Osteocyte (in vitro differentiated cells): ENCODE data around the gene COPA. TPM values are rescaled to one million over a fixed set of nuclear protein-coding genes. Genes with fewer than 3 reads are reported as not detected.
A peak's percentile ranks its signal among the peaks of the same experiment; 100 is the strongest.

Experiments
- DNase-seq: peaks from one replicate; pipeline ENCODE4 v3.0.0; 2021; ENCODE audit warnings: mixed read lengths; ENCODE audit not compliant: unreplicated experiment; ENCODE audit errors: extremely low spot score
- H3K27ac Mint-ChIP-seq: one replicate; pipeline ENCODE4 v1.8.0; 2021; ENCODE audit warnings: mild to moderate bottlenecking, mixed read lengths; ENCODE audit not compliant: unreplicated experiment
- H3K27me3 Mint-ChIP-seq: one replicate; pipeline ENCODE4 v1.8.0; 2021; ENCODE audit warnings: mixed read lengths; ENCODE audit not compliant: unreplicated experiment
- H3K36me3 Mint-ChIP-seq: one replicate; pipeline ENCODE4 v1.8.0; 2021; ENCODE audit warnings: mixed read lengths; ENCODE audit not compliant: unreplicated experiment
- H3K4me1 Mint-ChIP-seq: one replicate; pipeline ENCODE4 v1.8.0; 2021; ENCODE audit warnings: mixed read lengths; ENCODE audit not compliant: unreplicated experiment
- H3K4me3 Mint-ChIP-seq: one replicate; pipeline ENCODE4 v1.8.0; 2021; ENCODE audit warnings: mild to moderate bottlenecking, moderate library complexity, mixed read lengths; ENCODE audit not compliant: unreplicated experiment
- H3K9me3 Mint-ChIP-seq: one replicate; pipeline ENCODE4 v1.8.0; 2021; ENCODE audit warnings: mixed read lengths; ENCODE audit not compliant: unreplicated experiment
- CTCF ChIP-seq: fragments of 200-600 bp; sonication (generic); IDR thresholded peaks from 2 replicates; pipeline ENCODE4 v1.5.0; 2021; ENCODE audit warnings: antibody characterized with exemption, mild to moderate bottlenecking, moderate library complexity
- total RNA-seq: library from RNA; stranded (reverse); gene quantifications from 2 replicates; pipeline ENCODE4 v1.2.1, GENCODE V29; 2021

The COPA gene
- total RNA-seq, 1 donor from 2014 or later, result 241 TPM

GRCh38 chr1:160277330-160277729, 65.7 kb downstream of the COPA start:
- H3K9me3 Mint-ChIP-seq, result no peaks in the 10 kb centered on the region
- H3K27me3 Mint-ChIP-seq, result peaks cover 3% of the 10 kb centered on the region
- no peak overlapping the region for H3K27ac Mint-ChIP-seq
- H3K36me3 Mint-ChIP-seq, result peaks cover 32% of the 10 kb centered on the region
- TF ChIP-seq CTCF, result no peak
- no peak overlapping the region for H3K4me3 Mint-ChIP-seq
- DNase-seq, result no peak
- no peaks in the 10 kb centered on the region for H3K4me1 Mint-ChIP-seq

- H3K4me1 Mint-ChIP-seq, result no peaks in the 10 kb centered on the region
- H3K27me3 Mint-ChIP-seq, result peaks cover 10% of the 10 kb centered on the region
- H3K27ac Mint-ChIP-seq, result no peak overlapping the region
- no peaks in the 10 kb centered on the region for H3K9me3 Mint-ChIP-seq
- no peak overlapping the region for H3K4me3 Mint-ChIP-seq
- H3K36me3 Mint-ChIP-seq, result no peaks in the 10 kb centered on the region
- DNase-seq, result no peak
- no peak for TF ChIP-seq CTCF
Measured at GRCh38 chr1:160271025-160271424, 72.0 kb downstream of the COPA start.

GRCh38 chr1:160267284-160267991, 75.6 kb downstream of the COPA start:
- no peak overlapping the region for H3K4me3 Mint-ChIP-seq
- no peaks in the 10 kb centered on the region for H3K9me3 Mint-ChIP-seq
- H3K4me1 Mint-ChIP-seq, result peaks cover 10% of the 10 kb centered on the region
- TF ChIP-seq CTCF, result no peak
- no peaks in the 10 kb centered on the region for H3K36me3 Mint-ChIP-seq
- DNase-seq, result no peak
- peaks cover 24% of the 10 kb centered on the region for H3K27me3 Mint-ChIP-seq
- H3K27ac Mint-ChIP-seq, result no peak overlapping the region

GRCh38 chr1:160264795-160265307, 78.2 kb downstream of the COPA start:
- Mint-ChIP-seq H3K27ac (no peak overlapping the region), H3K27me3 (peaks cover 23% of the 10 kb centered on the region), H3K4me3 (no peak overlapping the region), H3K4me1 (peaks cover 26% of the 10 kb centered on the region), H3K9me3 (no peaks in the 10 kb centered on the region), H3K36me3 (no peaks in the 10 kb centered on the region)
- no peak for DNase-seq
- no peak for TF ChIP-seq CTCF

GRCh38 chr1:160261893-160262794, 80.9 kb downstream of the COPA start, which contains the start of gene DCAF8:
Gene DCAF8, minus strand, starts transcription at chr1:160262549. Its CDS starts 18,541 bp downstream, at chr1:160244008.
- peaks cover 46% of the 10 kb centered on the region for H3K4me1 Mint-ChIP-seq
- TF ChIP-seq CTCF, result no peak

More at GRCh38 chr1:160261893-160262794, 80.9 kb downstream of the COPA start, which contains the start of gene DCAF8:
- Mint-ChIP-seq H3K4me3 (peak within 1 kb of the TSS; percentile 97), H3K27me3 (peaks cover 18% of the 10 kb centered on the region), H3K36me3 (no peaks in the 10 kb centered on the region), H3K9me3 (no peaks in the 10 kb centered on the region), H3K27ac (peak within 1 kb of the TSS; percentile 99)
- peak; percentile 99 for DNase-seq
